HEK293 (cell line): ENCODE results near the gene NUFIP1.

ENCODE experiments used
- BCL6B ChIP-seq: fragments of 450-650 bp; formaldehyde crosslinking; IDR thresholded peaks from 2 replicates; pipeline ENCODE4 v1.5.1; 2017; ENCODE audit warnings: missing biosample characterization, missing genetic modification characterization
- ELK4 ChIP-seq: IDR thresholded peaks from 2 replicates; pipeline ENCODE4 v1.6.1; 2011; ENCODE audit warnings: mild to moderate bottlenecking, low read depth, low read length, borderline replicate concordance
- GLIS2 ChIP-seq: fragments of 450-650 bp; formaldehyde crosslinking; IDR thresholded peaks from 2 replicates; pipeline ENCODE4 v1.5.1; 2016; ENCODE audit warnings: missing biosample characterization, missing genetic modification characterization
- HOXA7 ChIP-seq: sonication (generic); formaldehyde crosslinking; IDR thresholded peaks from 2 replicates; pipeline ENCODE4 v1.8.1; 2022; ENCODE audit warnings: missing genetic modification reagents, borderline replicate concordance
- IKZF3 ChIP-seq: fragments of 450-650 bp; IDR thresholded peaks from 2 replicates; pipeline ENCODE4 v1.5.0; 2018; ENCODE audit warnings: missing biosample characterization, mild to moderate bottlenecking, missing genetic modification characterization, moderate library complexity
- KLF17 ChIP-seq: fragments of 450-650 bp; formaldehyde crosslinking; IDR thresholded peaks from 2 replicates; pipeline ENCODE4 v1.5.1; 2016; ENCODE audit warnings: missing biosample characterization, missing genetic modification characterization
- KLF8 ChIP-seq: fragments of 450-650 bp; formaldehyde crosslinking; IDR thresholded peaks from 2 replicates; pipeline ENCODE4 v1.5.1; 2016; ENCODE audit warnings: missing biosample characterization, missing genetic modification characterization
- KLF9 ChIP-seq: fragments of 450-650 bp; formaldehyde crosslinking; IDR thresholded peaks from 2 replicates; pipeline ENCODE4 v1.5.1; 2016; ENCODE audit warnings: missing biosample characterization, missing genetic modification characterization, low read depth
- REPIN1 ChIP-seq: fragments of 450-650 bp; formaldehyde crosslinking; IDR thresholded peaks from 2 replicates; pipeline ENCODE4 v1.5.1; 2017; ENCODE audit warnings: missing biosample characterization, missing genetic modification characterization, low read depth
- SP7 ChIP-seq: fragments of 450-650 bp; formaldehyde crosslinking; IDR thresholded peaks from 2 replicates; pipeline ENCODE4 v1.5.1; 2016; ENCODE audit warnings: missing biosample characterization, missing genetic modification characterization
- ZBTB20 ChIP-seq: fragments of 450-650 bp; formaldehyde crosslinking; IDR thresholded peaks from 2 replicates; pipeline ENCODE4 v1.5.1; 2016; ENCODE audit warnings: missing biosample characterization, missing genetic modification characterization
- ZNF174 ChIP-seq: fragments of 450-650 bp; formaldehyde crosslinking; IDR thresholded peaks from 2 replicates; pipeline ENCODE4 v1.5.0; 2017; ENCODE audit warnings: missing biosample characterization, mild to moderate bottlenecking, missing genetic modification characterization
- ZNF2 ChIP-seq: fragments of 450-650 bp; formaldehyde crosslinking; IDR thresholded peaks from 2 replicates; pipeline ENCODE4 v1.5.1; 2016; ENCODE audit warnings: missing biosample characterization, missing genetic modification characterization
- ZNF211 ChIP-seq: fragments of 450-650 bp; formaldehyde crosslinking; IDR thresholded peaks from 2 replicates; pipeline ENCODE4 v1.5.1; 2016; ENCODE audit warnings: low read depth, missing biosample characterization, missing genetic modification characterization
- ZNF24 ChIP-seq: fragments of 450-650 bp; formaldehyde crosslinking; IDR thresholded peaks from 2 replicates; pipeline ENCODE4 v1.5.1; 2016; ENCODE audit warnings: missing biosample characterization, missing genetic modification characterization
- ZNF26 ChIP-seq: fragments of 450-650 bp; formaldehyde crosslinking; IDR thresholded peaks from 2 replicates; pipeline ENCODE4 v1.5.1; 2016; ENCODE audit warnings: missing biosample characterization, missing genetic modification characterization
- ZNF423 ChIP-seq: fragments of 450-650 bp; formaldehyde crosslinking; IDR thresholded peaks from 2 replicates; pipeline ENCODE4 v1.5.1; 2016; ENCODE audit warnings: missing biosample characterization, missing genetic modification characterization
- ZNF501 ChIP-seq: fragments of 450-650 bp; formaldehyde crosslinking; IDR thresholded peaks from 2 replicates; pipeline ENCODE4 v1.5.1; 2016; ENCODE audit warnings: missing biosample characterization, missing genetic modification characterization
- ZNF514 ChIP-seq: fragments of 450-650 bp; formaldehyde crosslinking; IDR thresholded peaks from 2 replicates; pipeline ENCODE4 v1.5.1; 2016; ENCODE audit warnings: missing biosample characterization, missing genetic modification characterization
- ZNF529 ChIP-seq: fragments of 450-650 bp; formaldehyde crosslinking; IDR thresholded peaks from 2 replicates; pipeline ENCODE4 v1.5.1; 2017; ENCODE audit warnings: missing genetic modification characterization, missing biosample characterization; ENCODE audit not compliant: insufficient replicate concordance
- ZNF530 ChIP-seq: fragments of 450-650 bp; formaldehyde crosslinking; IDR thresholded peaks from 2 replicates; pipeline ENCODE4 v1.5.1; 2016; ENCODE audit warnings: low read depth, missing biosample characterization, missing genetic modification characterization
- ZNF544 ChIP-seq: fragments of 450-650 bp; formaldehyde crosslinking; IDR thresholded peaks from 2 replicates; pipeline ENCODE4 v1.5.0; 2017; ENCODE audit warnings: missing biosample characterization, missing genetic modification characterization
- ZNF555 ChIP-seq: fragments of 450-650 bp; formaldehyde crosslinking; conservative IDR thresholded peaks from 2 replicates; pipeline ENCODE4 v1.5.1; 2017; ENCODE audit warnings: missing biosample characterization, mild to moderate bottlenecking, missing genetic modification characterization, inconsistent platforms
- ZNF558 ChIP-seq: fragments of 450-650 bp; formaldehyde crosslinking; IDR thresholded peaks from 2 replicates; pipeline ENCODE4 v1.5.1; 2016; ENCODE audit warnings: missing biosample characterization, missing genetic modification characterization
- ZNF600 ChIP-seq: fragments of 450-650 bp; formaldehyde crosslinking; IDR thresholded peaks from 2 replicates; pipeline ENCODE4 v1.5.1; 2016; ENCODE audit warnings: missing biosample characterization, missing genetic modification characterization
- ZNF610 ChIP-seq: fragments of 450-650 bp; formaldehyde crosslinking; IDR thresholded peaks from 2 replicates; pipeline ENCODE4 v1.5.1; 2016; ENCODE audit warnings: missing biosample characterization, missing genetic modification characterization, borderline replicate concordance
- ZNF626 ChIP-seq: fragments of 450-650 bp; sonication (Bioruptor Pico); formaldehyde crosslinking; IDR thresholded peaks from 2 replicates; pipeline ENCODE4 v1.5.1; 2018; ENCODE audit warnings: missing biosample characterization, missing genetic modification characterization, inconsistent platforms
- ZNF660 ChIP-seq: fragments of 450-650 bp; IDR thresholded peaks from 2 replicates; pipeline ENCODE4 v1.5.1; 2018; ENCODE audit warnings: missing biosample characterization, mild to moderate bottlenecking, missing genetic modification characterization
- ZNF707 ChIP-seq: fragments of 450-650 bp; formaldehyde crosslinking; IDR thresholded peaks from 2 replicates; pipeline ENCODE4 v1.5.1; 2016; ENCODE audit warnings: missing biosample characterization, missing genetic modification characterization
- ZNF747 ChIP-seq: fragments of 450-650 bp; formaldehyde crosslinking; IDR thresholded peaks from 2 replicates; pipeline ENCODE4 v1.5.1; 2016; ENCODE audit warnings: missing biosample characterization, missing genetic modification characterization
- ZNF76 ChIP-seq: fragments of 450-650 bp; formaldehyde crosslinking; IDR thresholded peaks from 2 replicates; pipeline ENCODE4; 2016; ENCODE audit warnings: low read depth, missing biosample characterization, missing genetic modification characterization, borderline replicate concordance
- ZNF777 ChIP-seq: fragments of 450-650 bp; formaldehyde crosslinking; IDR thresholded peaks from 2 replicates; pipeline ENCODE4 v1.5.1; 2017; ENCODE audit warnings: missing biosample characterization, missing genetic modification characterization, borderline replicate concordance
- ZNF830 ChIP-seq: fragments of 450-650 bp; IDR thresholded peaks from 2 replicates; pipeline ENCODE4 v1.5.0; 2018; ENCODE audit warnings: missing biosample characterization, missing genetic modification characterization, low read depth, mild to moderate bottlenecking, moderate library complexity
- ZNF843 ChIP-seq: fragments of 450-650 bp; formaldehyde crosslinking; IDR thresholded peaks from 2 replicates; pipeline ENCODE4 v1.5.1; 2016; ENCODE audit warnings: missing biosample characterization, missing genetic modification characterization
- ZSCAN30 ChIP-seq: fragments of 450-650 bp; IDR thresholded peaks from 2 replicates; pipeline ENCODE4 v1.5.1; 2018; ENCODE audit warnings: missing biosample characterization, mild to moderate bottlenecking, missing genetic modification characterization, moderate library complexity
- ZSCAN4 ChIP-seq: fragments of 450-650 bp; formaldehyde crosslinking; IDR thresholded peaks from 2 replicates; pipeline ENCODE4 v1.5.1; 2017; ENCODE audit warnings: missing biosample characterization, missing genetic modification characterization

Gene NUFIP1

GRCh38 chr13:44918326-44919103 is 70.8 kb downstream of the NUFIP1 start (continued):
- TF ChIP-seq ZSCAN4 = no peak
- TF ChIP-seq ZNF211 = no peak
- no peak for TF ChIP-seq ZNF707 (tag by site-specific recombination)
- no peak for TF ChIP-seq ZNF174
- TF ChIP-seq GLIS2 (tag by site-specific recombination) = no peak
- no peak for TF ChIP-seq KLF17 (tag by site-specific recombination)
- TF ChIP-seq ZNF830 (tag by site-specific recombination) = no peak
- no peak for TF ChIP-seq ZNF423
- TF ChIP-seq BCL6B (tag by site-specific recombination) = no peak
- peak; percentile 6; the same call in 1 of the 2 replicates for TF ChIP-seq ZNF24 (tag by site-specific recombination)
- no peak for TF ChIP-seq KLF9 (tag by site-specific recombination)
- peak; percentile 66 for TF ChIP-seq ZSCAN30 (tag by site-specific recombination)
- TF ChIP-seq ZNF514 (tag by site-specific recombination) = no peak
- TF ChIP-seq HOXA7 (CRISPR knock-in tag) = no peak
- no peak for TF ChIP-seq ZNF529 (tag by site-specific recombination)
- TF ChIP-seq ZNF843 = no peak
- peak; percentile 98 for TF ChIP-seq ZNF600
- TF ChIP-seq SP7 (tag by site-specific recombination) = no peak
- TF ChIP-seq ZNF558 (tag by site-specific recombination) = no peak
- TF ChIP-seq ZNF530 (tag by site-specific recombination) = no peak
- TF ChIP-seq KLF8 (tag by site-specific recombination) = no peak
- TF ChIP-seq ZNF2 (tag by site-specific recombination) = peak; percentile 64
- no peak for TF ChIP-seq ZNF626 (tag by site-specific recombination)
- no peak for TF ChIP-seq ZNF76
- TF ChIP-seq ZNF26 (tag by site-specific recombination) = no peak
- no peak for TF ChIP-seq ZNF501 (tag by site-specific recombination)
- no peak for TF ChIP-seq ZNF777
- peak; percentile 94 for TF ChIP-seq IKZF3 (tag by site-specific recombination)
- TF ChIP-seq ELK4 = no peak
- TF ChIP-seq ZNF610 = no peak
- TF ChIP-seq ZNF555 (tag by site-specific recombination) = no peak
- peak; percentile 50; the same call in 1 of the 2 replicates for TF ChIP-seq ZBTB20
- TF ChIP-seq ZNF544 (tag by site-specific recombination) = no peak
- 0 out of 2 replicates have a peak, but pooled peaks have one; percentile 14 for TF ChIP-seq ZNF660 (tag by site-specific recombination)
- TF ChIP-seq REPIN1 (tag by site-specific recombination) = no peak
- TF ChIP-seq ZNF747 (tag by site-specific recombination) = no peak
